ENCODE measurements around the gene SPACA9. TPM values are rescaled to one million over a fixed set of nuclear protein-coding genes. Genes with fewer than 3 reads are reported as not detected.

The SPACA9 gene
- total RNA-seq, 1 donor from 2014 or later: 4.4 TPM

GRCh38 chr9:132919614-132920268, 41.0 kb downstream of the SPACA9 start:
- intact Hi-C loops (cut with micrococcal nuclease): no loop called here
- DNase-seq: no peak
- ATAC-seq: peak; percentile 91

- no peak for DNase-seq
- ATAC-seq: no peak
- intact Hi-C loops (cut with micrococcal nuclease): no loop called here
Measured at GRCh38 chr9:132923346-132923902, 44.7 kb downstream of the SPACA9 start.

- ATAC-seq: no peak
- no peak for DNase-seq
- intact Hi-C loops (cut with micrococcal nuclease): no loop called here
Measured at GRCh38 chr9:132927704-132928103, 49.0 kb downstream of the SPACA9 start.

GRCh38 chr9:132931178-132931735, 52.6 kb downstream of the SPACA9 start:
- ATAC-seq (no peak), DNase-seq (no peak)
- intact Hi-C loops (cut with micrococcal nuclease): no loop called here

- DNase-seq: no peak
- intact Hi-C loops (cut with micrococcal nuclease): no loop called here
- ATAC-seq: no peak
Measured at GRCh38 chr9:132935026-132935425, 56.3 kb downstream of the SPACA9 start.

GRCh38 chr9:132937463-132937901, 58.8 kb downstream of the SPACA9 start:
- DNase-seq (no peak), ATAC-seq (no peak)
- intact Hi-C loops (cut with micrococcal nuclease): no loop called here

GRCh38 chr9:132939169-132939568, 60.5 kb downstream of the SPACA9 start:
- intact Hi-C loops (cut with micrococcal nuclease): no loop called here
- ATAC-seq: no peak
- DNase-seq: no peak

Other genes with a start within 250 kb of the SPACA9 start
- gene DDX31, start 208.9 kb upstream of the SPACA9 start, total RNA-seq: 5.8 TPM
- gene GTF3C4, start 208.4 kb upstream of the SPACA9 start, total RNA-seq: 9.9 TPM
- 0.42 TPM for gene AK8, start 614 bp upstream of the SPACA9 start, total RNA-seq
- gene TSC1, start 65.7 kb downstream of the SPACA9 start, total RNA-seq: 54.4 TPM
- 0.25 TPM for gene GFI1B, start 99.8 kb downstream of the SPACA9 start, total RNA-seq
- 60.8 TPM for gene GTF3C5, start 152.1 kb downstream of the SPACA9 start, total RNA-seq
- gene CEL, start 183.1 kb downstream of the SPACA9 start, total RNA-seq: 7.2 TPM
- gene RALGDS, start 242.3 kb downstream of the SPACA9 start, total RNA-seq: 33.1 TPM

Data from left ventricle myocardium superior (tissue), 1 donor.